ENCODE data around the gene CDK5RAP2.

CDK5RAP2 gene

GRCh38 chr9:120399940-120400339, 180.0 kb downstream of the CDK5RAP2 start:
- no peak for DNase-seq (ENCODE audit: low read depth in 3 of 3)

- no peak for DNase-seq (ENCODE audit: low read depth in 3 of 3)
These were observed 181.7 kb downstream of the CDK5RAP2 start for GRCh38 chr9:120398286-120398685.

GRCh38 chr9:120397453-120397852, 182.5 kb downstream of the CDK5RAP2 start:
- no peak for DNase-seq (ENCODE audit: low read depth in 3 of 3)

GRCh38 chr9:120396931-120397330, 183.0 kb downstream of the CDK5RAP2 start:
- DNase-seq (ENCODE audit: low read depth in 3 of 3), result no peak

- no peak for DNase-seq (ENCODE audit: low read depth in 3 of 3)
These were observed 183.5 kb downstream of the CDK5RAP2 start for GRCh38 chr9:120396418-120396817.

GRCh38 chr9:120395376-120395775, 184.6 kb downstream of the CDK5RAP2 start:
- DNase-seq (ENCODE audit: low read depth in 3 of 3), result no peak

GRCh38 chr9:120394058-120394669, 185.8 kb downstream of the CDK5RAP2 start:
- DNase-seq (ENCODE audit: low read depth in 3 of 3), result peak; percentile 36 to 51 (median 37)

GRCh38 chr9:120393386-120394057, 186.4 kb downstream of the CDK5RAP2 start:
- no peak for DNase-seq (ENCODE audit: low read depth in 3 of 3)

GRCh38 chr9:120392711-120393110, 187.3 kb downstream of the CDK5RAP2 start:
- DNase-seq (ENCODE audit: low read depth in 3 of 3), result no peak

GRCh38 chr9:120392245-120392644, 187.7 kb downstream of the CDK5RAP2 start:
- no peak for DNase-seq (ENCODE audit: low read depth in 3 of 3)

- DNase-seq (ENCODE audit: low read depth in 3 of 3), result no peak
These were observed 188.3 kb downstream of the CDK5RAP2 start for GRCh38 chr9:120391691-120392090.

- no peak for DNase-seq (ENCODE audit: low read depth in 3 of 3)
These were observed 189.3 kb downstream of the CDK5RAP2 start for GRCh38 chr9:120390637-120391190.

GRCh38 chr9:120389867-120390266, 190.1 kb downstream of the CDK5RAP2 start:
- no peak for DNase-seq (ENCODE audit: low read depth in 3 of 3)

GRCh38 chr9:120389300-120389699, 190.7 kb downstream of the CDK5RAP2 start:
- DNase-seq (ENCODE audit: low read depth in 3 of 3), result no peak

- DNase-seq (ENCODE audit: low read depth in 3 of 3), result no peak
These were observed 191.7 kb downstream of the CDK5RAP2 start for GRCh38 chr9:120388003-120388855.

- no peak for DNase-seq (ENCODE audit: low read depth in 3 of 3)
These were observed 192.5 kb downstream of the CDK5RAP2 start for GRCh38 chr9:120387257-120388002.

- no peak for DNase-seq (ENCODE audit: low read depth in 3 of 3)
These were observed 193.4 kb downstream of the CDK5RAP2 start for GRCh38 chr9:120386390-120387131.

- no peak for DNase-seq (ENCODE audit: low read depth in 3 of 3)
These were observed 194.2 kb downstream of the CDK5RAP2 start for GRCh38 chr9:120385606-120386389.

- no peak for DNase-seq (ENCODE audit: low read depth in 3 of 3)
These were observed 195.1 kb downstream of the CDK5RAP2 start for GRCh38 chr9:120384925-120385272.
